Jurkat, Clone E6-1 (cell line): ENCODE data around the gene PACS2.
"Not testable (repeated sequence)": the region's sequence is repeated elsewhere in the genome, so short reads cannot be mapped to it uniquely, and the experiment has no call there.

Source experiments
- DNase-seq: peaks from one replicate; pipeline ENCODE4 v3.0.0-alpha.2; 2011; ENCODE audit warnings: low read depth, low spot score
- H3K4me3 ChIP-seq: 2 replicates; pipeline ENCODE4 v1.5.1; 2011; ENCODE audit warnings: mild to moderate bottlenecking, low read length, control low read depth, moderate library complexity

PACS2 gene

GRCh38 chr14:105357626-105358025, 43.1 kb downstream of the PACS2 start:
- no peak overlapping the region for H3K4me3 ChIP-seq
- DNase-seq: no peak

GRCh38 chr14:105358140-105358846, 43.7 kb downstream of the PACS2 start:
- DNase-seq: no peak
- no peak overlapping the region for H3K4me3 ChIP-seq

DNA sequence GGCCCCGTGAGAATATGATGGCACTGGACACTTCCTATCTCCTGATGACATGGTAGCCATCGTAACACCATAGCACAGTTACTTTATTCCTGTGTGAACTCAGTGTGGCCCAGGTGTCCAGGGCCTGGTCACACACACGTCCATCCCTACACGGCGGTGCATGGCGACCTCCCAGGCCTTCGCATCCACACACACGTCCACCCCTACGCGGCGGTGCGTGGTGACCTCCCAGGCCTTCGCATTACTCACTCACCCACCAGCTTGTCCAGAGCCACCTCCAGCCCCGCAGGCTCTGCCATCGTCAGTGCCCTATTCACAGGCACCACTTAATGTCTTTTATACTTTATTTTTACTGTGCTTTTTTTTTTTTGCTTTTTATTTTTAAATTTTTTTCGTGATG, 44.4 kb downstream of the PACS2 start:
- DNase-seq: no peak
- no peak overlapping the region for H3K4me3 ChIP-seq

DNA sequence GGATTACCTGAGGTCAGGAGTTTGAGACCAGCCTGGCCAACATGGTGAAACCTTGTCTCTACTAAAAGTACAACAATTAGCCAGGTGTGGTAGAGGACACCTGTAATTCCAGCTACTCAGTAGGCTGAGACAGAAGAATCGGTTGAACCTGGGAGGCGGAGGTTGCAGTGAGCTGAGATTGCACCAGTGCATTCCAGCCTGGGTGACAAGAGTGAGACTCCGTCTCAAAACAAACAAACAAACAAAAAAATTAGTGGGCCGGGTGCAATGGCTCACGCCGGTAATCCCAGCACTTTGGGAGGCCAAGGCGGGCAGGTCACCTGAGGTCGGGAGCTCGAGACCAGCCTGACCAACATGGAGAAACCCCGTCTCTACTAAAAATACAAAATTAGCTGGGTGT, 46.9 kb downstream of the PACS2 start:
- DNase-seq, H3K4me3 ChIP-seq: not testable (repeated sequence)

GRCh38 chr14:105363847-105364708, 49.5 kb downstream of the PACS2 start:
- peak; percentile 32 for DNase-seq
- H3K4me3 ChIP-seq: peak overlapping the region; percentile 27

DNA sequence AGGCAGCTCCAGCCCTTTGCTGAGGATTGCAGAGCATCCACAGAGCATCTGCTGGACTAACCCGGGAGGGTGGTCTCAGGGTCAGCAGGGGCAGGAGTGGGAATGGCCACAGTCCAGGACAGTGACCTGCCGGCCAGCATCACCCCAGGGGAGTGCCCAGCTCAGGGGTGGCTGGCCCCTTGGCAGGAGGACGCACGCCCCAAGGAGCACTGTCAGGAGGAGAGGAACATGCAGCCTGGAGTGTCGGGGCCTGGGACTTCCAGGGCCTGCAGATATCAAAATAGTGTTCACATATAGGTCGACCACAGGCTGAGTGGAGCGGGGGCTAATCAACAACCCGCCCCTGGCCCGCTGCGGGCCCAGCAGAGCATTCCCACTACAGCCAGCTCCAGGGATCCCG, 50.6 kb downstream of the PACS2 start:
- no peak overlapping the region for H3K4me3 ChIP-seq
- DNase-seq: no peak

DNA sequence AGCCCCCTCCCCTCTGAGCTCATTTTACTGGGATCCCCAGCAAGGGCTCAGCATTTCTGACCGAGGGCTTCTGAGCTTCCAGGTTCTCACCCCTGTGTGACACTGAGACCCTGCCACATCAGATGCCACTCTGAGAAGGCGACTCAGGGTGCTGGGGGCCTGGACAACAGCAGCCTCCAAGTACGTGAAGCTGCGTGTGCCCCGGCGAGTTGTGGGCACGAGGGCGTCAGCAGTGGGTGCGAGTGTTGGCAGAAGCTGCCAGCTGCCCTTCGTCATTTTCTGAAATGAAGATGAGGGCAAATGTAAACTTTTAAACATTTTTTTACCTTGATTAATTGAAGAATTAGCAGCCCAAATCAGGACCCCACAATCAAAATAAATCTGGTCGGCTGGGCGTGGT, 51.1 kb downstream of the PACS2 start:
- no peak overlapping the region for H3K4me3 ChIP-seq
- no peak for DNase-seq

- H3K4me3 ChIP-seq: no peak overlapping the region
- no peak for DNase-seq
Measured at GRCh38 chr14:105366386-105367074, 52.0 kb downstream of the PACS2 start.

- DNase-seq: no peak
- H3K4me3 ChIP-seq: no peak overlapping the region
Measured at GRCh38 chr14:105367116-105368031, 52.8 kb downstream of the PACS2 start.

- DNase-seq: no peak
- no peak overlapping the region for H3K4me3 ChIP-seq
Measured at GRCh38 chr14:105368032-105368417, 53.5 kb downstream of the PACS2 start.

- no peak for DNase-seq
- no peak overlapping the region for H3K4me3 ChIP-seq
Measured at GRCh38 chr14:105368426-105368825, 53.9 kb downstream of the PACS2 start.

DNA sequence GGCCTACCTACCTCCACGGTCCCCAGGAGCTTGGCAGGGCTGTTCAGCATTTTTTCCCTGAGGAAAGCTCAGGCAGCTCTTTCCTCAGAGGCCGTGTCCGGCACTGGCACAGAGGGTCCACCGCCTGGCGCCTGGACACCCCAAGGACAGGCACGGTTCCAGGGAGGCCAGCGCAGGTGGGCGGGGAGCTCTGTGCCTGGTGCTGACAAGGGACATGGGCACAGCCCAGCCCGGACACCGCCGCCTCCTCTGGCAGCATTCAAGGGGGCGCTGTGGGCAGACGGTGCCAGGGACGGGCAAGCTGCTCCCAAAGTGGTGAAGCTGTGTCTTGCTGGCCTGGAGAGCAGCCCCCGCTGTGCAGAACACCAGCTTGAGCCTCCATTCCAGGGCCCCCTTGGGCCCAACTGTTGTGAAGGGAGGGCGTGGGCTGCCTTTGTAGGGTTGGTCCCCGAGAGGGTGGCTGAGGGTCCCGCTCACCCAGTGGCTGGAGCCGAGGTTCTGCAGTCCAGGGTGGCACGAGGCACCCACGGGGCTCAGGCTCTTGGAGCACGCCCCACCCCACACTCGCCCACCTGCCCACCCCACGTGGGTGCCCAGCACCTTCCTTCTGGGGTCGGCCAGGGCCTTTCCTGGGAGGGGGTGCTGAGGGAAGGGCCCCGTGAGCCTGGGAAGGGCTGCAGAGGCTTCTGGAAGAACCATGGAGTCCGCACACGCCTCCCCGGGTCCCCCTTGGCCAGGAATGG, 54.5 kb downstream of the PACS2 start:
- H3K4me3 ChIP-seq: no peak overlapping the region
- no peak for DNase-seq

DNA sequence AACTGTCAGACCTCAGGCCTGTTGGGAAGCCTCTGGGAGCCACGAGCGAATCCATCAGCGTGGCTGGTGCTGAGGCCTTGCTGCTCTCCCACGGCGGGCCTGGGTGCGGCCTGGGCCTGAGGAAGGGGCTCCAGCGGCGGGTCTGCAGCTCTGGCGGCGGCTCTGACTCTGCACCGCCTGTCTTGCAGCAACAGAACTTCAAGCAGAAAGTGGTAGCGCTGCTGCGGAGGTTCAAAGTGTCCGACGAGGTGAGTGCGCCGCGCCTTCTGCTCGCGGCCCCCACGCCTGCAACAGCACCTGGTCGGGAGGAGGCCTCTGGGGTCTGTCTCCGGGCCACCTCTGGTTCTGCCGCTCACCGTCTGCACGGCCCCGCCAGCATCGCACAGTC, 55.1 kb downstream of the PACS2 start:
- no peak overlapping the region for H3K4me3 ChIP-seq
- DNase-seq: no peak

DNA sequence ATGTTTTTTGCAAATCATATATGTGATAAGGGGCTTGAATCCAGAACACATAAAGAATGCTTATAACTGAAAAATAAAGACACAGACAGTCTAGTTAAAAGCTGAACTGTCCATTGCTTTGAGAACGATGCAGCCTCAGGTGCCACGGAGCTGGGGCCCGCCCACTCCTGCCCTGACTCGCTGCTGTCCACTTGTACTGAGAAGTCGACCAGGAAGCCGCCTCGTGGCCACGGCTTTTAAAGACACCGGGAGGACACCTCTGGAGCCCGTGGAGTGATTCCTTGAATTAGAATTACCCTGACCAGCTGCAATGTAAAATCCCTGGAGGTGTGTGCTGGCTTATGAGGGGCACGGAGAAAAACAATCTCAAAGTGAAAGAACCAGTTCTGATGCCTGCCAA, 59.8 kb downstream of the PACS2 start:
- no peak for DNase-seq
- no peak overlapping the region for H3K4me3 ChIP-seq

DNA sequence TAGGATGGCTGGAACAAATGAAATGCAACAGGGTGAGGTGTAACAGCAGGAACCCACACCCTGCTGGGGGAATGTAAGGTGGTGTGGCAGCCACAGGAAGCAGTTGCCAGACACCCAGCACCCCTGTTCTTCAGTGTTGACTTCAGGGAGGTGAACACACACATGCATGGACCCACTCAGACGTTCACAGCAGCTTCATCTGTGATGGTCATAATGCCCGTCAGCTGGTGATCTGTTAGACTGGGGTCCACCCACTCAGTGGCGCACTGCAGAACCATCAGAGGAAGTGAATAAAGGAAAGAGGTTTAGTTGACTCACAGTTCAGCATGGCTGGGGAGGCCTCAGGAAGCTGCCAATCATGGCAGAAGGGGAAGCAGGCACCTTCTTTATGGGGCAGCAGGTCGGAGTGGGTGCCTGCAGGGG, 61.1 kb downstream of the PACS2 start:
- DNase-seq: peak; percentile 23
- H3K4me3 ChIP-seq: no peak overlapping the region

- H3K4me3 ChIP-seq: no peak overlapping the region
- no peak for DNase-seq
Measured at GRCh38 chr14:105376521-105377440, 62.2 kb downstream of the PACS2 start.

DNA sequence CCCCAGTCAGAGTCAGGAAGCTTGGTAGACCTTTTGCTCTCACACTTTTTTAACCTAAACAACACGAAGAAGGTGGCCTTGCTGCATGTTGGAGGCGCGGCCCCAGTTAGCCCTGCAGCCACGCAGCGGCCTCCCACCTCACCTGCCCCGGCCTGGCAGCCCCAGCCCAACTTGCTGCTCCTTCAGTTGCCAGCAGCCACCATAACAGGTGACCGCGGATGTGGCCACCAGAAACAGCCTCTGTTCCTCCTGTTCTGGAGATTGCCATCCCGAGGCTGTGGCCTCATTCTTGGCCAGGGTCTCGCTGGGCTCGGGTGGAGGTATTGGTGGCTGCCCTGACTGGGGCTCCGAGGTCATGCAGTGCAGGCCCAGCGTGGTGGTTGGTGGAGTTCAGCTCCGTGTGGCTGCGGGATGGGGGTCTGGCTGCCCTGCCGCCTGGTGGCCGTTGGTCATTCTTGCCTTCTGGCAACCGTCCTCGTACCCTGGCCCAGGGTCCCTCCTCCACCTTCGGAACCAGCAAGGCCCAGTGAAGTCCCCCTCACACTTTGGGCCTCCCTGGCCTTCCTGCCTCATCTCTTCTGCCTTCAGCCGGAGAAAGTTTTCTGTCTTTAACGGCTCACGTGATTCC, 63.1 kb downstream of the PACS2 start:
- no peak overlapping the region for H3K4me3 ChIP-seq
- no peak for DNase-seq
